GM19240 (cell line): ENCODE data around the gene NDUFA8.
A peak's percentile ranks its signal among the peaks of the same experiment; 100 is the strongest.

ENCODE experiments used
- DNase-seq: peaks from one replicate; pipeline ENCODE4 v3.0.0; 2011; ENCODE audit warnings: low spot score; ENCODE audit not compliant: insufficient read length

NDUFA8 gene

GRCh38 chr9:122159026-122159924 is at the start of gene NDUFA8, which contains the start of gene MORN5:
NDUFA8 (minus strand) TSS chr9:122159779; CDS start chr9:122159677, 102 bp downstream.
MORN5 (plus strand) TSS chr9:122159908; CDS start chr9:122159973, 65 bp downstream.
- DNase-seq, result peak; percentile 99

GRCh38 chr9:122207096-122207495 is 47.5 kb upstream of the NDUFA8 start:
- no peak for DNase-seq

- no peak for DNase-seq
Measured at GRCh38 chr9:122206118-122207046, 46.8 kb upstream of the NDUFA8 start.

- no peak for DNase-seq
Measured at GRCh38 chr9:122205176-122205575, 45.6 kb upstream of the NDUFA8 start.

DNA sequence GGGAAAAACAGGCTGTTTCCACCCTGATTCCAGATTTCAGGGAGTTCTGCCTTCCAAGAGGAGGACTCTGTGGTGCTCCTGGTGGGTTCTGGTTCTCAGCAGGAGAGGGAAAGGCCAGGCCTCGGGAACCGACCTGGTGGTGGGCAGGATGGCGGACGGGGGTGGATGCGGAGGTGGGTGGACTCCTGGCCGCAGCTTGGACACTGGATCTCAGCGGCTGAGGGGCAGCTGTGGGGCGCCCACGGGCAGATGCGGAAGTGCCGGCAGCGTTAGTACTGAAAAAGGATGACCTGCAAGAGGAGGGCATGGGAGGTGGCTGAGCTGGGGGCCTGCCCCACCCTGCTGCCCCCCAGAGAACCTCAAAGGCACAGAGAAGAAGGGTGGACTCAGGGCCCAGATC is 44.9 kb upstream of the NDUFA8 start:
- no peak for DNase-seq

DNA sequence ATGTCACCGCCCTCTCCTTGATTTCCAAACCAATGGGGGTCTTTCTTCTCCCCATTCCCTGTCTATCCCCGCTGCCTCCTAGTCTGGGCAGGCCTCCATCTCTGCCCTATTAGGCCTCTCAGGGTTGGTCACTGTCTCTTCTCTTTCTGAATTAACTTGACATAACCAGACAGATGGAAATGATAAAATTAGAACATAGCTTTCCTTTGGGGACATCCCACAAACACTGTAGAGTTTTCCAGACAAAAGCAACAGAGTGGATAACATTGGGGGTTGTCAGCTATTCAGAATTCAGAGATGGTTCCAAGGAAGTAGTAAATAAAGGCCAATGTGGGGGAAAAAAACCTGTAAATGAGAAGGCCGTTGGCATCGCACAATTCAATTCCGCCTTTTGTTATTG is 44.5 kb upstream of the NDUFA8 start:
- no peak for DNase-seq

- no peak for DNase-seq
Measured at GRCh38 chr9:122202111-122202510, 42.5 kb upstream of the NDUFA8 start.

DNA sequence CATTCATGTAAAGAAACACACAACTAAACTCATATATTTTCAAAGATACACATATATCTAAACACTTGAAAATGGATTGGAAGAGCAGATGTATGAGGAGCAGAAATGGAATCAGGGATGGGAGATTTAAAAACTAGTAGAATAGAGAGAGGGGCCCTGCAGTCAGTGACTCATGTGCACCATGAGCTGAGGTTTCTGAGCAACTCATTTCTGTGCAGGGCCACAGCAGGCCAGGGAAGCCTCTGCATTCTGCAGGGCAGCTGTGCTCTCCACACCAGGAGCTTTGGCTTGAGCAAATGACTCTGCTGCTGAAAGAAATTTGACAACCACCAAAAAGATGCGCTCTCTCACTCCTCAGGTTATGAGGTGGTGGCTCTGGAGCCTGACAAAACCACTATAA is 42.1 kb upstream of the NDUFA8 start:
- DNase-seq, result no peak

DNA sequence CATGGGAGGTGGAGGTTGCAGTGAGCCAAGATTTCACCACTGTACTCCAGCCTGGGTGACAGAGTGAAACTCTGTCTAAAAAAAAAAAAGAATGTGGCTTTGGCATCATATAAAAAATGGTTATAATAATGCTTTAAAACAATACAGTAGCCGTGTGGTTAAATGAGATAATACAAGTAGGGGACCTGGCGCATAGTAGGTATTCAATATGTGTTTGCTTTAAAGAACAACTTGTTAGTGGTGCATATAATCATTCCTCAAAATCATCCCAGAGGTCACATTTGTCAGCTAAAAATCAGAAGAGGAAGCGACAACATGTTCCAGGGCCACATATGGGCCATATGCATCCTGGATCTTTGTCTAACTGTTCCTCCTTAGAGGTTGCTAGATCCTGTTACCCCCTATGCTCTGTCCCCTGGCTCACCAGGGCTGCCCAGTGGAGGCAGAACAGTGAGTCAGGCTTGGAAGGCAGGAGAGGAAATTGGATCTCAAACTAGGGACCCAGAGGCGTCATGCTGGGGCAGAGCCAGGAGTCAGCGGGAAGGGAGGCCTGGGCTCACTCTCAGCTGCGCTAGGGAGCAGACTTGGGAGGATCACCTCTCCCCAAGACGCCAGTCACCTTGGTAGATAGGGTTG is 41.5 kb upstream of the NDUFA8 start:
- no peak for DNase-seq

DNA sequence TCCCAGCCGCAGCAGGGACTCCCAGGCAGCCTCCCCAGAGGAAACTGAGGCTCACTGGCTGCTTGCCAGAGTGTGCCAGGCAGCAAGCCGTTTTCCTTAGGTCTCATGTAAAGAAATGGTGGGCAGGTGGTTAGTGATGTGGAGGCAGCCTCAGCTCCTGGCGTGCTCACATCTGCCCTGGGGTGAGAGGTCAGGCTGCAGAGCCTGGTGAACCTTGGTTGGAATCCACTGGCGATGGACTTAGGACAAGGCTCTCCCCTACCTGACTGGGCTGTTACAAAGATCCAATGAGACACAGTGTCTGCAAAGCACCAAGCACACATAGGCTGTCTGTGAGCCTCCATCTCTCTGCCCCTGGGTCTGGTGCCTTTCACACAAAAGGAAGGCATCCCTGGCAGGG is 38.3 kb upstream of the NDUFA8 start:
- no peak for DNase-seq

GRCh38 chr9:122197426-122197825 is 37.8 kb upstream of the NDUFA8 start:
- no peak for DNase-seq

DNA sequence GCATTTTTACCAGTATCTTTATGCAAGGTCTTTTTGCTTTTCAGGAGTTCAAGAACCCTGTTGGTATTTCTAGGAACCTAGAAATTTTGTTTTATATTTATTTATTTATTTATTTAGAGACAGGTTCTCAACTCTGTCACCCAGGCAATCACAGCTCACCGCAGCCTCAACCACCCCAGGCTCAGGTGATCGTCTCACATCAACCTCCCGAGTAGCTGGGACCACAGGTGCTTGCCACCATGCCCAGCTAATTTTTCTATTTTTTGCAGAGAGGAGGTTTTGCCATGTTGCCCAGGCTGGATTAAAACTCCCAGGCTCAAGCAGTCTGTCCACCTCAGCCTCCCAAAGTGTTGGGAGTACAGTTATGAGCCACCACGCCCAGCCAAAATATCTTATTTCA is 36.3 kb upstream of the NDUFA8 start:
- DNase-seq, result no peak

GRCh38 chr9:122193651-122194050 is 34.1 kb upstream of the NDUFA8 start:
- no peak for DNase-seq

GRCh38 chr9:122192914-122193525 is 33.4 kb upstream of the NDUFA8 start:
- no peak for DNase-seq

GRCh38 chr9:122192261-122192875 is 32.8 kb upstream of the NDUFA8 start:
- no peak for DNase-seq

DNA sequence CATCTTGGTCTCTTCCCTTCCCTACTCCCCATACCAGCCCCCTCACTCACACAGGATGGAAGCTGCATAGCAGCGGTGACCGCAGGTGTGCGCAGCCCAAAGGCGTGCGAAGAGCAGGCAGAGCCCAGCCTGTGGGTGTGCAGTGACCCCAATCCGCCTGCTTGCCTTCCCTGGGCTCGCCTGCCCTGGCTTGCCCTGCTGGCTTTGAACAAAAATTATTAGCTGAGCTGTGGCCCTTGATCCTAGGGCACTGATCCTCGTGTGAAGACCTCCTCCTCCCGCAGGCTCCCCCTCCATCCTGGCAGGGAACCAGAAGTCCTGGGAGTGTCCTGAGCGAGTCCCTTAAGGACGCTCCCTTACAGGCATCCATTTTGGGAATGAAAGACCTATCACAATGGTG is 32.0 kb upstream of the NDUFA8 start:
- DNase-seq, result no peak

- DNase-seq, result no peak
Measured at GRCh38 chr9:122190597-122191381, 31.2 kb upstream of the NDUFA8 start.

DNA sequence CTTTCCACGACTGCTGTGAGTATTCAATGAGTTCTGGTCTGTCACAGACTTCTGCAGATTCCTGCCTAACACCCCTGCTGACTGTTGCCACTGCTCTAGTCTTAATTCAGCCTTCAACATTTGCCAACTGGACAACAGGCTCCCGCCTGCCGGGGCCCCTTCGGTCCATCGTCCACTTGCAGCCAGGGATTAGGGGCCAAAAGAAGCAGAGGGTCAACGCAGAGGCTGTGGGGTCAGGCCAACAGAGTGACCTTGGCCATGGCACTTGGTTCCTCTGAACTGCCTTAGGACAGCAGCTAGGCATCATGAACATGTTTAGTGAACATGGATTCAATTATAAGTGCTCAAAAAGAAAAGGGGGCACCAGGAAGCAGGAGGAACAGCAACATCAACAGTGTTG is 28.8 kb upstream of the NDUFA8 start:
- DNase-seq, result no peak

GRCh38 chr9:122186777-122187470 is 27.3 kb upstream of the NDUFA8 start:
- DNase-seq, result no peak
